ENCODE data around the gene B4GALNT1. TPM values are rescaled to one million over a fixed set of nuclear protein-coding genes. Genes with fewer than 3 reads are reported as not detected.

Gene B4GALNT1
- total and polyA plus RNA-seq, 9 of the 15 experiments (the other 6 are each of a cell fraction or from before 2014, with no cell fraction given) = 1.0 to 32.2 (median 9.8) TPM

DNA sequence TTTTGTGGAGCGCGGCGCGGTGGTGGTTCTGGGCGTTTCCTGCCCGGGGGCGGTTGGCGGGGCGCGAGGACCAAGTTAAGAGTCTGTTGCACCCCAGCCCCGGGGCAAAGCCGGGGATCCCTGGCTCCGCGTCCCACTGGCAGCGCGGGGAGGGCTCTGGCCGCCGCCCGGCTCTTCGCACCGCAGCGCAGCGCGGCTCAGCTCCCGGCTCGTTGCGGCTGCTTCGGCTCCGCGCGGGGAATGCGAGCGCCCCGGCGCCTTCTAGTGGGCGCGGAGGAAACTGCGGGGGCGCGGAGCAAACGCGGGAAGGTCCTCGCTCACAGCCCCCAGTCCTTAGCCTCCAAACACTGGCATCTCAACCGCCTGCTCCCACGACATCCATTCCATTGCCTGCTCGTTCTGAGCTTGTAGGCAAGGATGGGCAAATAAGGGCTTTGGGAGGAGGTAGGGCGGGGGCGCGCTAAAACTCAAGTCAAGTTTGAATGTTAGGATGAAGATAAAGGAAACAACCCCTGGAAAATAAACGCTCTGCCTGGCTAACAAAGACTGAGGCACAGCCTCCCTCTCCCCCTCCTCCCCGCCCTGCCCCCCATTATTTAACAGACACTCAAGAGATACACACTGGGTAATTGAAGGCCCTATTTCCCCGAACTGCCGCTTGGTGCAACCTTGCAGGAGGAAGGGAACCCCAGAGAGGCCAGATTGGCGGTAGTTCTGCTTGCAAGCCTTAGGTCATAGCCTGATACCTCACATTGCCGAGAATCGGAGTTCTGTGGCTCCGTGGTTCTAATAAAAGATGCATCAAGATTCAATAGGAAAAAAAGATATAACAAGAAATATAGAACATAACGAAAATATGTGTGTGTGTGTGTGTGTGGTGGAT lies at the start of gene B4GALNT1 (continued):
- TF ChIP-seq, protein P1, sequence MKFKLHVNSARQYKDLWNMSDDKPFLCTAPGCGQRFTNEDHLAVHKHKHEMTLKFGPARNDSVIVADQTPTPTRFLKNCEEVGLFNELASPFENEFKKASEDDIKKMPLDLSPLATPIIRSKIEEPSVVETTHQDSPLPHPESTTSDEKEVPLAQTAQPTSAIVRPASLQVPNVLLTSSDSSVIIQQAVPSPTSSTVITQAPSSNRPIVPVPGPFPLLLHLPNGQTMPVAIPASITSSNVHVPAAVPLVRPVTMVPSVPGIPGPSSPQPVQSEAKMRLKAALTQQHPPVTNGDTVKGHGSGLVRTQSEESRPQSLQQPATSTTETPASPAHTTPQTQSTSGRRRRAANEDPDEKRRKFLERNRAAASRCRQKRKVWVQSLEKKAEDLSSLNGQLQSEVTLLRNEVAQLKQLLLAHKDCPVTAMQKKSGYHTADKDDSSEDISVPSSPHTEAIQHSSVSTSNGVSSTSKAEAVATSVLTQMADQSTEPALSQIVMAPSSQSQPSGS (CRISPR knock-in tag; IDR thresholded peaks at IDR 0.05) = no peak
- TF ChIP-seq ARID1B (IDR thresholded peaks at IDR 0.05) (no peak), MCM5 (IDR thresholded peaks at IDR 0.05; ENCODE audit: low read depth) (no peak), CXXC5 (CRISPR knock-in tag; IDR thresholded peaks at IDR 0.05) (peak; percentile 87), TAF9B (IDR thresholded peaks at IDR 0.05; ENCODE audit: partially characterized antibody) (no peak), CBX8 (IDR thresholded peaks at IDR 0.05; ENCODE audit: borderline replicate concordance, extremely low read depth, low read depth, low read length, poor library complexity, severe bottlenecking) (no peak), CBX3 (IDR thresholded peaks at IDR 0.05; ENCODE audit: borderline replicate concordance in 1 of 2, low read length in 2 of 2) (peak in 1 of 2 experiments; percentile 63; a peak in 1 of 3 replicates), ZFP30 (CRISPR knock-in tag; IDR thresholded peaks at IDR 0.05; ENCODE audit: borderline replicate concordance) (no peak), PHTF2 (CRISPR knock-in tag; IDR thresholded peaks at IDR 0.05) (no peak), GABPB1 (CRISPR knock-in tag; IDR thresholded peaks at IDR 0.05) (peak; percentile 21; the same call in 1 of the 2 replicates), ATF7 (IDR thresholded peaks at IDR 0.05) (0 out of 2 replicates have a peak, but pooled peaks have one; percentile 50), CREB1 (IDR thresholded peaks at IDR 0.05) (no peak), CREB1 (CRISPR knock-in tag; IDR thresholded peaks at IDR 0.05) (peak; percentile 52; the same call in 1 of the 2 replicates), RBFOX2 (IDR thresholded peaks at IDR 0.05; ENCODE audit: low read depth, low read length) (peak; percentile 85), SMAD1 (IDR thresholded peaks at IDR 0.05; ENCODE audit: low read depth, low read length, partially characterized antibody) (no peak), PCBP1 (IDR thresholded peaks at IDR 0.05; ENCODE audit: low read depth, low read length, poor library complexity, severe bottlenecking) (no peak), XRCC3 (IDR thresholded peaks at IDR 0.05) (no peak), HNRNPL (IDR thresholded peaks at IDR 0.05; ENCODE audit: low read depth, low read length) (no peak), SAP30 (IDR thresholded peaks at IDR 0.05; ENCODE audit: borderline replicate concordance, insufficient read depth, low read depth, low read length, poor library complexity, severe bottlenecking) (no peak), HIVEP1 (CRISPR knock-in tag; IDR thresholded peaks at IDR 0.05) (no peak)
- TF ChIP-seq, protein P2, sequence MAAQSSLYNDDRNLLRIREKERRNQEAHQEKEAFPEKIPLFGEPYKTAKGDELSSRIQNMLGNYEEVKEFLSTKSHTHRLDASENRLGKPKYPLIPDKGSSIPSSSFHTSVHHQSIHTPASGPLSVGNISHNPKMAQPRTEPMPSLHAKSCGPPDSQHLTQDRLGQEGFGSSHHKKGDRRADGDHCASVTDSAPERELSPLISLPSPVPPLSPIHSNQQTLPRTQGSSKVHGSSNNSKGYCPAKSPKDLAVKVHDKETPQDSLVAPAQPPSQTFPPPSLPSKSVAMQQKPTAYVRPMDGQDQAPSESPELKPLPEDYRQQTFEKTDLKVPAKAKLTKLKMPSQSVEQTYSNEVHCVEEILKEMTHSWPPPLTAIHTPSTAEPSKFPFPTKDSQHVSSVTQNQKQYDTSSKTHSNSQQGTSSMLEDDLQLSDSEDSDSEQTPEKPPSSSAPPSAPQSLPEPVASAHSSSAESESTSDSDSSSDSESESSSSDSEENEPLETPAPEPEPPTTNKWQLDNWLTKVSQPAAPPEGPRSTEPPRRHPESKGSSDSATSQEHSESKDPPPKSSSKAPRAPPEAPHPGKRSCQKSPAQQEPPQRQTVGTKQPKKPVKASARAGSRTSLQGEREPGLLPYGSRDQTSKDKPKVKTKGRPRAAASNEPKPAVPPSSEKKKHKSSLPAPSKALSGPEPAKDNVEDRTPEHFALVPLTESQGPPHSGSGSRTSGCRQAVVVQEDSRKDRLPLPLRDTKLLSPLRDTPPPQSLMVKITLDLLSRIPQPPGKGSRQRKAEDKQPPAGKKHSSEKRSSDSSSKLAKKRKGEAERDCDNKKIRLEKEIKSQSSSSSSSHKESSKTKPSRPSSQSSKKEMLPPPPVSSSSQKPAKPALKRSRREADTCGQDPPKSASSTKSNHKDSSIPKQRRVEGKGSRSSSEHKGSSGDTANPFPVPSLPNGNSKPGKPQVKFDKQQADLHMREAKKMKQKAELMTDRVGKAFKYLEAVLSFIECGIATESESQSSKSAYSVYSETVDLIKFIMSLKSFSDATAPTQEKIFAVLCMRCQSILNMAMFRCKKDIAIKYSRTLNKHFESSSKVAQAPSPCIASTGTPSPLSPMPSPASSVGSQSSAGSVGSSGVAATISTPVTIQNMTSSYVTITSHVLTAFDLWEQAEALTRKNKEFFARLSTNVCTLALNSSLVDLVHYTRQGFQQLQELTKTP (IDR thresholded peaks at IDR 0.05; ENCODE audit: low read depth in 1 of 2, partially characterized antibody in 2 of 2) = no peak
